ENCODE measurements around the gene TTLL4.

- no peak for TF ChIP-seq CTCF (IDR thresholded peaks at IDR 0.05)
- no peak for TF ChIP-seq POLR2A (IDR thresholded peaks at IDR 0.05)
Observed at GRCh38 chr2:218754201-218754600, 43.6 kb downstream of the TTLL4 start.
